ENCODE data around the gene TP53I3.

GRCh38 chr2:24123195-24123921 lies 38.7 kb upstream of the TP53I3 start, which contains the start of the genes FAM228B and PFN4:
- TF ChIP-seq CTCF (IDR thresholded peaks at IDR 0.05; ENCODE audit: extremely low read depth in 1 of 2, insufficient read depth in 1 of 2, low read depth in 1 of 2, low read length in 2 of 2) (no peak), EZH2 (IDR thresholded peaks at IDR 0.05; ENCODE audit: borderline replicate concordance, low read depth, low read length, severe bottlenecking) (no peak), POLR2A (IDR thresholded peaks at IDR 0.05; ENCODE audit: low read depth, low read length) (peak; percentile 84), MAX (IDR thresholded peaks at IDR 0.05; ENCODE audit: insufficient read depth, insufficient read length) (no peak)
